A549 (cell line): Measurements from ENCODE around the gene SCG5.

Source experiments
- BHLHE40 ChIP-seq: IDR thresholded peaks from 2 replicates; pipeline ENCODE4 v1.6.1; 2012; ENCODE audit warnings: low read depth, low read length, inconsistent platforms
- CEBPB ChIP-seq, 2 experiments: fragments of >200 bp in 1 of 2; sonication (Bioruptor Twin) in 1 of 2; formaldehyde crosslinking in 1 of 2; IDR thresholded peaks; 2 replicates each; pipeline ENCODE4 v1.6.1; 2012 to 2016
- KDM1A ChIP-seq: fragments of 200-600 bp; sonication (generic); IDR thresholded peaks from 2 replicates; pipeline ENCODE4 v1.6.1; 2016; ENCODE audit warnings: low read depth, mild to moderate bottlenecking
- MYC ChIP-seq: IDR thresholded peaks from 2 replicates; pipeline ENCODE4 v1.6.1; 2012; ENCODE audit warnings: mild to moderate bottlenecking, inconsistent platforms, low read length, improper control_type of control experiment, borderline replicate concordance
- NR3C1 ChIP-seq: fragments of >200 bp; sonication (Bioruptor Twin); formaldehyde crosslinking; IDR thresholded peaks from 3 replicates; pipeline ENCODE4 v1.6.1; 2017
- POLR2A ChIP-seq: IDR thresholded peaks from 2 replicates; pipeline ENCODE4 v1.6.1; 2012; ENCODE audit warnings: mild to moderate bottlenecking, low read length
- SMC3 ChIP-seq: fragments of >200 bp; sonication (Bioruptor Twin); formaldehyde crosslinking; IDR thresholded peaks from 3 replicates; pipeline ENCODE4 v1.6.1; 2018; ENCODE audit warnings: inconsistent platforms
- TF ChIP-seq, protein P1 (sequence below): fragments of >200 bp; sonication (Bioruptor Twin); formaldehyde crosslinking; IDR thresholded peaks from 3 replicates; pipeline ENCODE4 v1.5.1; 2016
- TF ChIP-seq, protein P2 (sequence below): IDR thresholded peaks from 2 replicates; pipeline ENCODE4 v1.6.1; 2012
- TF ChIP-seq, protein P3 (sequence below): fragments of 450-650 bp; IDR thresholded peaks from 2 replicates; pipeline ENCODE4 v1.6.1; 2014; ENCODE audit warnings: antibody characterized with exemption
- TF ChIP-seq, protein P4 (sequence below): fragments of 200-600 bp; sonication (generic); IDR thresholded peaks from 2 replicates; pipeline ENCODE4 v1.6.1; 2016; ENCODE audit warnings: antibody characterized with exemption, mild to moderate bottlenecking, moderate library complexity
- TF ChIP-seq, protein P5 (sequence below): fragments of 150-350 bp; IDR thresholded peaks from 2 replicates; pipeline ENCODE4 v1.6.1; 2014; ENCODE audit warnings: low read depth, mild to moderate bottlenecking, low read length

DNA sequence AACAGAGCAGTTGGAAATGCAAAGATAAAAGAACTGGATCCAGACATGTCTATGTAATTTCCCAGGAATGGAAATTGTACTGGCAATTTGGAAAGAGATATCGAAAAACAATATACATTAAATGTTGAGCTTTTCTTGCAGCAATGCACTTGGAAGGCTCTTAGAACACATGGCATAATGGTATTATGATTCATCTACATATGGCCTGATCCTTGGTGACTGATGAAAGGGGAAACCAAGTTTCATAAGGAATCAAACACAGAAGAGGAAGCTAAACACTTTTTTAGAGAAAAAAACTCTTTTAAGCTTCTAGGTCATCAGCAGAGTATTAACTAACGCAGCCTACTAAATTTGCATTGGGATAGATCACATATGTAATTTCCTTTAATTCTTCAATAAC, 63.9 kb downstream of the SCG5 start:
- TF ChIP-seq, protein P1, sequence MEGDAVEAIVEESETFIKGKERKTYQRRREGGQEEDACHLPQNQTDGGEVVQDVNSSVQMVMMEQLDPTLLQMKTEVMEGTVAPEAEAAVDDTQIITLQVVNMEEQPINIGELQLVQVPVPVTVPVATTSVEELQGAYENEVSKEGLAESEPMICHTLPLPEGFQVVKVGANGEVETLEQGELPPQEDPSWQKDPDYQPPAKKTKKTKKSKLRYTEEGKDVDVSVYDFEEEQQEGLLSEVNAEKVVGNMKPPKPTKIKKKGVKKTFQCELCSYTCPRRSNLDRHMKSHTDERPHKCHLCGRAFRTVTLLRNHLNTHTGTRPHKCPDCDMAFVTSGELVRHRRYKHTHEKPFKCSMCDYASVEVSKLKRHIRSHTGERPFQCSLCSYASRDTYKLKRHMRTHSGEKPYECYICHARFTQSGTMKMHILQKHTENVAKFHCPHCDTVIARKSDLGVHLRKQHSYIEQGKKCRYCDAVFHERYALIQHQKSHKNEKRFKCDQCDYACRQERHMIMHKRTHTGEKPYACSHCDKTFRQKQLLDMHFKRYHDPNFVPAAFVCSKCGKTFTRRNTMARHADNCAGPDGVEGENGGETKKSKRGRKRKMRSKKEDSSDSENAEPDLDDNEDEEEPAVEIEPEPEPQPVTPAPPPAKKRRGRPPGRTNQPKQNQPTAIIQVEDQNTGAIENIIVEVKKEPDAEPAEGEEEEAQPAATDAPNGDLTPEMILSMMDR: no peak
- TF ChIP-seq POLR2A (no peak), BHLHE40 (no peak), CEBPB (IDR thresholded peaks at IDR 0.05) (no peak), MYC (no peak), NR3C1 (no peak), KDM1A (no peak), SMC3 (no peak)
- TF ChIP-seq, protein P2, sequence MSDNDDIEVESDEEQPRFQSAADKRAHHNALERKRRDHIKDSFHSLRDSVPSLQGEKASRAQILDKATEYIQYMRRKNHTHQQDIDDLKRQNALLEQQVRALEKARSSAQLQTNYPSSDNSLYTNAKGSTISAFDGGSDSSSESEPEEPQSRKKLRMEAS: no peak
- TF ChIP-seq, protein P3, sequence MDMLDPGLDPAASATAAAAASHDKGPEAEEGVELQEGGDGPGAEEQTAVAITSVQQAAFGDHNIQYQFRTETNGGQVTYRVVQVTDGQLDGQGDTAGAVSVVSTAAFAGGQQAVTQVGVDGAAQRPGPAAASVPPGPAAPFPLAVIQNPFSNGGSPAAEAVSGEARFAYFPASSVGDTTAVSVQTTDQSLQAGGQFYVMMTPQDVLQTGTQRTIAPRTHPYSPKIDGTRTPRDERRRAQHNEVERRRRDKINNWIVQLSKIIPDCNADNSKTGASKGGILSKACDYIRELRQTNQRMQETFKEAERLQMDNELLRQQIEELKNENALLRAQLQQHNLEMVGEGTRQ: no peak
- TF ChIP-seq, protein P4, sequence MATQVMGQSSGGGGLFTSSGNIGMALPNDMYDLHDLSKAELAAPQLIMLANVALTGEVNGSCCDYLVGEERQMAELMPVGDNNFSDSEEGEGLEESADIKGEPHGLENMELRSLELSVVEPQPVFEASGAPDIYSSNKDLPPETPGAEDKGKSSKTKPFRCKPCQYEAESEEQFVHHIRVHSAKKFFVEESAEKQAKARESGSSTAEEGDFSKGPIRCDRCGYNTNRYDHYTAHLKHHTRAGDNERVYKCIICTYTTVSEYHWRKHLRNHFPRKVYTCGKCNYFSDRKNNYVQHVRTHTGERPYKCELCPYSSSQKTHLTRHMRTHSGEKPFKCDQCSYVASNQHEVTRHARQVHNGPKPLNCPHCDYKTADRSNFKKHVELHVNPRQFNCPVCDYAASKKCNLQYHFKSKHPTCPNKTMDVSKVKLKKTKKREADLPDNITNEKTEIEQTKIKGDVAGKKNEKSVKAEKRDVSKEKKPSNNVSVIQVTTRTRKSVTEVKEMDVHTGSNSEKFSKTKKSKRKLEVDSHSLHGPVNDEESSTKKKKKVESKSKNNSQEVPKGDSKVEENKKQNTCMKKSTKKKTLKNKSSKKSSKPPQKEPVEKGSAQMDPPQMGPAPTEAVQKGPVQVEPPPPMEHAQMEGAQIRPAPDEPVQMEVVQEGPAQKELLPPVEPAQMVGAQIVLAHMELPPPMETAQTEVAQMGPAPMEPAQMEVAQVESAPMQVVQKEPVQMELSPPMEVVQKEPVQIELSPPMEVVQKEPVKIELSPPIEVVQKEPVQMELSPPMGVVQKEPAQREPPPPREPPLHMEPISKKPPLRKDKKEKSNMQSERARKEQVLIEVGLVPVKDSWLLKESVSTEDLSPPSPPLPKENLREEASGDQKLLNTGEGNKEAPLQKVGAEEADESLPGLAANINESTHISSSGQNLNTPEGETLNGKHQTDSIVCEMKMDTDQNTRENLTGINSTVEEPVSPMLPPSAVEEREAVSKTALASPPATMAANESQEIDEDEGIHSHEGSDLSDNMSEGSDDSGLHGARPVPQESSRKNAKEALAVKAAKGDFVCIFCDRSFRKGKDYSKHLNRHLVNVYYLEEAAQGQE: no peak
- TF ChIP-seq, protein P5, sequence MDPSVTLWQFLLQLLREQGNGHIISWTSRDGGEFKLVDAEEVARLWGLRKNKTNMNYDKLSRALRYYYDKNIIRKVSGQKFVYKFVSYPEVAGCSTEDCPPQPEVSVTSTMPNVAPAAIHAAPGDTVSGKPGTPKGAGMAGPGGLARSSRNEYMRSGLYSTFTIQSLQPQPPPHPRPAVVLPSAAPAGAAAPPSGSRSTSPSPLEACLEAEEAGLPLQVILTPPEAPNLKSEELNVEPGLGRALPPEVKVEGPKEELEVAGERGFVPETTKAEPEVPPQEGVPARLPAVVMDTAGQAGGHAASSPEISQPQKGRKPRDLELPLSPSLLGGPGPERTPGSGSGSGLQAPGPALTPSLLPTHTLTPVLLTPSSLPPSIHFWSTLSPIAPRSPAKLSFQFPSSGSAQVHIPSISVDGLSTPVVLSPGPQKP: no peak
